Caco-2 (cell line): ENCODE data around the gene SOX11. TPM values are rescaled to one million over a fixed set of nuclear protein-coding genes. Genes with fewer than 3 reads are reported as not detected.

Experiments
- BruUV-seq: library from RNA; stranded (reverse); fragments of 400-500 nt; replicated peaks from 2 replicates; lab custom pipeline; 2021; lab: Mats Ljungman, UMichigan
- CTCF ChIA-PET: fragments of 300-600 bp; sonication (Branson Sonifier 250); formaldehyde crosslinking; loops from one replicate; lab custom pipeline; 2022; ENCODE audit warnings: antibody characterized with exemption; lab: Charles Lee
- POLR2A ChIA-PET: fragments of 300-600 bp; sonication (Branson Sonifier 250); formaldehyde crosslinking; loops from one replicate; lab custom pipeline; 2022; ENCODE audit warnings: antibody characterized with exemption; lab: Charles Lee
- DNase-seq, 2 experiments: peaks; one replicate each; pipeline versions ENCODE4 v3.0.0 to v3.0.0-alpha.2; 2020 to 2022
- H3K27me3 ChIP-seq: replicated peaks from 2 replicates; pipeline ENCODE4 v1.6.0; 2011; ENCODE audit warnings: low read length; ENCODE audit not compliant: control insufficient read depth, insufficient read depth
- H3K36me3 ChIP-seq: 2 replicates; pipeline ENCODE4 v1.5.1; 2011; ENCODE audit warnings: low read length; ENCODE audit not compliant: control insufficient read depth, insufficient read depth
- H3K4me1 ChIP-seq: fragments of 250-450 bp; sonication (Bioruptor Pico); 2 replicates; pipeline ENCODE4 v1.5.1; 2020; ENCODE audit warnings: mild to moderate bottlenecking
- H3K4me3 ChIP-seq: 2 replicates; pipeline ENCODE4 v1.5.1; 2011; ENCODE audit warnings: low read depth, mild to moderate bottlenecking, control low read depth, low read length
- H3K9me3 ChIP-seq: fragments of 250-450 bp; sonication (Bioruptor Pico); 2 replicates; pipeline ENCODE4 v1.5.1; 2020; ENCODE audit warnings: mild to moderate bottlenecking, moderate library complexity
- H3K27ac Mint-ChIP-seq: one replicate; pipeline ENCODE4 v1.8.0; 2022; ENCODE audit warnings: mixed read lengths; ENCODE audit not compliant: unreplicated experiment
- H3K27me3 Mint-ChIP-seq: one replicate; pipeline ENCODE4 v1.8.0; 2022; ENCODE audit warnings: mixed read lengths; ENCODE audit not compliant: insufficient read depth, unreplicated experiment
- H3K36me3 Mint-ChIP-seq: one replicate; pipeline ENCODE4 v1.8.0; 2022; ENCODE audit warnings: mild to moderate bottlenecking, mixed read lengths; ENCODE audit not compliant: insufficient read depth, unreplicated experiment
- H3K4me1 Mint-ChIP-seq: one replicate; pipeline ENCODE4 v1.8.0; 2022; ENCODE audit warnings: low read depth, mixed read lengths; ENCODE audit not compliant: unreplicated experiment
- H3K4me3 Mint-ChIP-seq: one replicate; pipeline ENCODE4 v1.8.0; 2022; ENCODE audit warnings: mild to moderate bottlenecking, moderate library complexity, mixed read lengths; ENCODE audit not compliant: unreplicated experiment
- H3K9me3 Mint-ChIP-seq: one replicate; pipeline ENCODE4 v1.8.0; 2022; ENCODE audit warnings: mixed read lengths; ENCODE audit not compliant: unreplicated experiment
- intact Hi-C: fragments of 100-400 bp; cut with micrococcal nuclease; formaldehyde crosslinking; loops from one replicate; pipeline ENCODE4 v1.10.0; 2022; ENCODE audit not compliant: unreplicated experiment
- total RNA-seq: library from RNA; stranded (reverse); gene quantifications from 2 replicates; pipeline ENCODE4 v1.2.3, GENCODE V29; 2022
- TF ChIP-seq, protein P1 (sequence below), 2 experiments: fragments of 200-600 bp in 1 of 2; IDR thresholded peaks; 1 replicate in 1 of 2; 2 replicates in 1 of 2; pipeline versions ENCODE4 v1.5.1 to v1.8.0; 2011 to 2022; ENCODE audit warnings: antibody characterized with exemption in 1 of 2, control low read depth in 1 of 2, inconsistent platforms in 1 of 2, low read depth in 1 of 2, low read length in 1 of 2, mild to moderate bottlenecking in 1 of 2, moderate library complexity in 1 of 2; ENCODE audit not compliant: insufficient read depth in 1 of 2, severe bottlenecking in 1 of 2, unreplicated experiment in 1 of 2

SOX11 gene
- total RNA-seq, 1 experiment from 2014 or later = not detected

DNA sequence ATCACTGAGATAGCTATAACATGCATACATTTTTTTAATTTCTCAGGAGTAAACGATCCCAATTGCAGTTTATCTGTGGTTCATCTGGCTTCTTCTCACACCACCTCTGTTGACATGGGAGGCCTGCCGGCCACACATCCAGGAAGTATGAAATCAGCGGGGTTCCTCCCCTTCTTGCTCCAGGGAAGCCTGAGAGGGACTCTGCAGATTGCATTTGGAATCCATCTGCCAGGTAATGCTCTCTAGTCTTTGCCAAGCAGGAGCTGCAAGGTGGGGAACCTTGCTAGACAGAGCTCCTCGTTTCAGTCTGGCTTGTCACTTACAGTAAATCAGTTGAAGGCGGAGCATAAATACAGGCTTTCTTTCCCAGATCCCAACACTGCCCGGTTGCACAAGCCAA, 49.9 kb downstream of the SOX11 start:
- Mint-ChIP-seq H3K9me3 (peaks cover 11% of the 10 kb centered on the region), H3K27me3 (no peaks in the 10 kb centered on the region), H3K27ac (no peak overlapping the region), H3K4me3 (no peak overlapping the region), H3K36me3 (no peaks in the 10 kb centered on the region), H3K4me1 (no peaks in the 10 kb centered on the region)
- POLR2A ChIA-PET = no interaction called here
- intact Hi-C loops = no loop called here
- Histone ChIP-seq H3K4me1 (no peaks in the 10 kb centered on the region), H3K4me3 (no peak overlapping the region), H3K9me3 (peaks cover 2% of the 10 kb centered on the region; the same call in 1 of the 2 replicates), H3K27me3 (no peaks in the 10 kb centered on the region), H3K36me3 (no peaks in the 10 kb centered on the region)
- CTCF ChIA-PET = no interaction called here
- DNase-seq = no peak
- BruUV-seq = no TSS peak
- TF ChIP-seq, protein P1, sequence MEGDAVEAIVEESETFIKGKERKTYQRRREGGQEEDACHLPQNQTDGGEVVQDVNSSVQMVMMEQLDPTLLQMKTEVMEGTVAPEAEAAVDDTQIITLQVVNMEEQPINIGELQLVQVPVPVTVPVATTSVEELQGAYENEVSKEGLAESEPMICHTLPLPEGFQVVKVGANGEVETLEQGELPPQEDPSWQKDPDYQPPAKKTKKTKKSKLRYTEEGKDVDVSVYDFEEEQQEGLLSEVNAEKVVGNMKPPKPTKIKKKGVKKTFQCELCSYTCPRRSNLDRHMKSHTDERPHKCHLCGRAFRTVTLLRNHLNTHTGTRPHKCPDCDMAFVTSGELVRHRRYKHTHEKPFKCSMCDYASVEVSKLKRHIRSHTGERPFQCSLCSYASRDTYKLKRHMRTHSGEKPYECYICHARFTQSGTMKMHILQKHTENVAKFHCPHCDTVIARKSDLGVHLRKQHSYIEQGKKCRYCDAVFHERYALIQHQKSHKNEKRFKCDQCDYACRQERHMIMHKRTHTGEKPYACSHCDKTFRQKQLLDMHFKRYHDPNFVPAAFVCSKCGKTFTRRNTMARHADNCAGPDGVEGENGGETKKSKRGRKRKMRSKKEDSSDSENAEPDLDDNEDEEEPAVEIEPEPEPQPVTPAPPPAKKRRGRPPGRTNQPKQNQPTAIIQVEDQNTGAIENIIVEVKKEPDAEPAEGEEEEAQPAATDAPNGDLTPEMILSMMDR (IDR thresholded peaks at IDR 0.05; ENCODE audit: insufficient read depth in 1 of 2, low read depth in 1 of 2, low read length in 1 of 2, severe bottlenecking in 1 of 2, unreplicated experiment in 1 of 2) = no peak

GRCh38 chr2:5748391-5748790, 56.2 kb downstream of the SOX11 start:
- no peak overlapping the region for H3K4me3 Mint-ChIP-seq
- Histone ChIP-seq H3K27me3 (no peaks in the 10 kb centered on the region), H3K36me3 (no peaks in the 10 kb centered on the region), H3K9me3 (0 out of 2 replicates have a peak, but pooled peaks cover 2% of the 10 kb centered on the region), H3K4me3 (no peak overlapping the region), H3K4me1 (no peaks in the 10 kb centered on the region)
- no peak overlapping the region for H3K27ac Mint-ChIP-seq
- TF ChIP-seq, protein P1 (IDR thresholded peaks at IDR 0.05; ENCODE audit: insufficient read depth in 1 of 2, low read depth in 1 of 2, low read length in 1 of 2, severe bottlenecking in 1 of 2, unreplicated experiment in 1 of 2) = no peak
- H3K9me3 Mint-ChIP-seq = peaks cover 29% of the 10 kb centered on the region
- H3K36me3 Mint-ChIP-seq = no peaks in the 10 kb centered on the region
- H3K4me1 Mint-ChIP-seq = peaks cover 10% of the 10 kb centered on the region
- BruUV-seq = no TSS peak
- POLR2A ChIA-PET = no interaction called here
- no peaks in the 10 kb centered on the region for H3K27me3 Mint-ChIP-seq
- intact Hi-C loops = no loop called here
- DNase-seq = no peak
- CTCF ChIA-PET = no interaction called here

DNA sequence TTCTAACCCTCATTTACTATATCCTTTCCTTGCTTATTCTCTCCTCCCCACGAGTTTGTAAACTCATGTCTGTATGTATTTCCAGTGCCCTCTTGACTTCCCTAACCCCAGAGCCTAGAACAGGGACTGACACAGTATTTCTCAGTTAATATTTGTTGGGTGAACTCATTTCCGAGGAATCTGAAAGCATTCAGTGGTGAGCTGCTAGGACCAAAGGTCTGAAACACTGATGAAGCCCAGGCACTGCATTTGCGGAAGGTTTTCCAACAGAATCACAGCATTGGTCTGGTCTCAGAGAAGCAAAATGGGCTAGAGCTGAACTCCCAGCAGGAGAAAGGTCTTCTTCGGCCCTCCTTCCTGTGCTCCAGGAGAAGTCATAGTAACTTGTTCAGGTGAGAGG, 56.8 kb downstream of the SOX11 start:
- no peaks in the 10 kb centered on the region for H3K36me3 ChIP-seq
- CTCF ChIA-PET = no interaction called here
- H3K9me3 ChIP-seq = 0 out of 2 replicates have a peak, but pooled peaks cover 2% of the 10 kb centered on the region
- H3K9me3 Mint-ChIP-seq = peaks cover 29% of the 10 kb centered on the region
- no peak overlapping the region for H3K4me3 ChIP-seq
- H3K4me3 Mint-ChIP-seq = no peak overlapping the region
- peaks cover 10% of the 10 kb centered on the region for H3K4me1 Mint-ChIP-seq
- TF ChIP-seq, protein P1 (IDR thresholded peaks at IDR 0.05; ENCODE audit: insufficient read depth in 1 of 2, low read depth in 1 of 2, low read length in 1 of 2, severe bottlenecking in 1 of 2, unreplicated experiment in 1 of 2) = no peak
- no peak for DNase-seq
- BruUV-seq = no TSS peak
- POLR2A ChIA-PET = no interaction called here
- no peaks in the 10 kb centered on the region for H3K36me3 Mint-ChIP-seq
- intact Hi-C loops = no loop called here
- H3K4me1 ChIP-seq = no peaks in the 10 kb centered on the region
- H3K27me3 ChIP-seq = no peaks in the 10 kb centered on the region
- H3K27ac Mint-ChIP-seq = no peak overlapping the region
- H3K27me3 Mint-ChIP-seq = no peaks in the 10 kb centered on the region
